Subcutaneous adipose tissue (tissue), 4 donors: ENCODE data around the gene STING1. TPM values are rescaled to one million over a fixed set of nuclear protein-coding genes. Genes with fewer than 3 reads are reported as not detected.

Experiments
- total RNA-seq, 4 donors: library from RNA; depleted of rRNA; stranded (reverse); fragments of >200 nt; gene quantifications; one replicate each; pipeline ENCODE4 v1.1.0, GENCODE V29; 2016
- TF ChIP-seq, protein P1 (sequence below): fragments of 450-650 bp; IDR thresholded peaks from one replicate; pipeline ENCODE4 v1.5.1; 2016; ENCODE audit warnings: low read depth, mild to moderate bottlenecking, control low read depth, antibody characterized with exemption, moderate library complexity

The STING1 gene
- total RNA-seq, 4 donors from 2014 or later, result 17.6 to 42.8 (median 31.8) TPM

DNA sequence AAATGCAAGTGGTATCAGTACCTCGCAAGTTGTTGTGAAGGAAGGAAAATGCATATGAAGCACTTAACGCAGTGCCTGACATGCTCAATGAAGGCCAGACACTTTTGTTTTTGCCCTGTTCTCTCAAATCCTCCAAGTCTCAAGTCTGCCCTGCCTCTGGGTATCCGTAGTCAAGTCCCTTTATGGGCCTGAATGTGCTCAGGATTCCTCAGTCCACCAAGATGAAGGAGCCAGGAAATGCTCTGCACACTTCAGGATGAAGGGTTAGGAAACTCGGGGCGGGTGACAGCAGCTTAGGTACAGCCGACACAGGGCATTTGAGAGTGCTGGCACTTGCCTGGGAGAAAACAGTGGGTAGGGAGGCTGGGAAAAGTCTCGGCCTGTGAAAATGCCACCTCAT is 21.4 kb downstream of the STING1 start:
- TF ChIP-seq, protein P1, sequence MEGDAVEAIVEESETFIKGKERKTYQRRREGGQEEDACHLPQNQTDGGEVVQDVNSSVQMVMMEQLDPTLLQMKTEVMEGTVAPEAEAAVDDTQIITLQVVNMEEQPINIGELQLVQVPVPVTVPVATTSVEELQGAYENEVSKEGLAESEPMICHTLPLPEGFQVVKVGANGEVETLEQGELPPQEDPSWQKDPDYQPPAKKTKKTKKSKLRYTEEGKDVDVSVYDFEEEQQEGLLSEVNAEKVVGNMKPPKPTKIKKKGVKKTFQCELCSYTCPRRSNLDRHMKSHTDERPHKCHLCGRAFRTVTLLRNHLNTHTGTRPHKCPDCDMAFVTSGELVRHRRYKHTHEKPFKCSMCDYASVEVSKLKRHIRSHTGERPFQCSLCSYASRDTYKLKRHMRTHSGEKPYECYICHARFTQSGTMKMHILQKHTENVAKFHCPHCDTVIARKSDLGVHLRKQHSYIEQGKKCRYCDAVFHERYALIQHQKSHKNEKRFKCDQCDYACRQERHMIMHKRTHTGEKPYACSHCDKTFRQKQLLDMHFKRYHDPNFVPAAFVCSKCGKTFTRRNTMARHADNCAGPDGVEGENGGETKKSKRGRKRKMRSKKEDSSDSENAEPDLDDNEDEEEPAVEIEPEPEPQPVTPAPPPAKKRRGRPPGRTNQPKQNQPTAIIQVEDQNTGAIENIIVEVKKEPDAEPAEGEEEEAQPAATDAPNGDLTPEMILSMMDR, result no peak

DNA sequence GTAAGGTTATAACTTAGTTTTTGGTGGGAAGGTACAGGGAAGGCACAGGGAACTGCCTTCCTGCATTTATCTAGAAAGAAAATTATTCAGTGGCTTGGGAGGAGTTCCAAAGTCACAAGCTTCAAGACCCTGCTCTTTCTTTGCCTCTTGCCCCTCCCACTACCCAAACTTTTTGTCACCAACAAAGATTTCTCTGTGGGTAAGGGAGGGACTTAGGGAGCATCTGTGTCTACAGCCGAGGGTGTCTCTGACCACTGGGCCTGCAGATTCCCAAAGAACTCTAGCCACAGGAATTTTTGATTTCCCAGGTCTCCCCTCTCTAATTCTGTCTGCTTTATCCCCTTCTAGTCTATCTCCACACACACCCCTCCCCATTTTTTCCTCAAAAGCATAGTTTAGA is 22.1 kb downstream of the STING1 start:
- TF ChIP-seq, protein P1, result no peak

DNA sequence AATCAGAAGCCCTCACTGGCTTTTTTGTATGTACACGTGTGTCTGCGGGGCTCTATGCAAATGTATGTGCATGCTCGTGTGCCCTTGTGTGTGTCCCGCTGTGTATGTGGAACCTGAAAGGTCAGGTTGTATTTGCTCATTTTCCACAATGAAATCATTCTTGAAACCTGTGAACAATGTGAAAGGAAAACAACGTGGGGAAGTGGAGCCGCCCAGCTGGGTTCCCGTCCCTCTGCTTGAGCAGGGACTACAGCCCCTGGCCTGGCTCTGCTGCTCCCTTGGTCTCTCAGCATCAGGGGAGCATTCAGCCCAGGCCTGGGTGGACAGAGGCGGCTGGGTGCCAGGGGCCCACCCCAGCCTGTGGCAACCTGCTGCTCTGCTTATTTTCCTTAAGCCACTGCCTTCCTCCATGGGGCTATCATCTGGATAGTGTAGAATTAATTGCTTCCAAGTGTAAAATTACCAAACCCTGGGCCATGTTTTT is 23.1 kb downstream of the STING1 start:
- TF ChIP-seq, protein P1, result no peak

DNA sequence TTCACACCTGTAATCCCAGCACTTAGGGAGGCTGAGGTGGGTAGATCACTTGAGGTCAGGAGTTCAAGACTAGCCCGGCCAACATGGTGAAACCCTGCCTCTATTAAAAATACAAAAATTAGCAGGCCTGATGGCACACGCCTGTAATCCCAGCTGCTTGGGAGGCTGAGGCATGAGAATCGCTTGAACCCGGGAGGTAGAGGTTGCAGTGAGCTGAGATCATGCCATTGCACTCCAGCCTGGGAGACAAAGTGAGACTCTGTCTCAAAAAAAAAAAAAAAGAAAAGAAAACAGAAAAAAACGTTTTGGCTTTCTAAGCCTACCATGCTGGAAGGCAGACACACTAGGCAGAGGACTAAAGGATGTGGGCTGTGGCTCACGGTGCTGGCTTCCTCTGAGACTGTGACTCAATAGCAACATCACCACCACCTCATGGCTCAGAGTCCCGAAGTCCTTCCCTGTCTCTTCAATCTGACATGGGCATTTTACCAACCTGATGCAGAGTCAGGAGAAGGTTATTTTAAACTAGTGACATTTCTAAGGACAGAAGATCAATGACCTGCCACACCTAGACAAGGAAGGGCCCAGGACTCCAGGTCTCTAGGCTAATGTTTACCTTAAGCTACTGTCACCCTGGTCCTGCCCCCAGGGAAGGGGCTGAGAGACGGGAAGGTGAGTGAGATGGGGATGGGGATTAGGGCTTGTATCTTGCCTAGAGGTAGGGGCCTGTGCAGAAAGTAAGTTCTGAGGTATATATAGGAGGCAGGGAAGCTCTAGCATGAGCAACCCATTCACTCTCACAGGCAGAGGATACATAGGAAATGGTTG is 23.8 kb downstream of the STING1 start:
- TF ChIP-seq, protein P1, result no peak

DNA sequence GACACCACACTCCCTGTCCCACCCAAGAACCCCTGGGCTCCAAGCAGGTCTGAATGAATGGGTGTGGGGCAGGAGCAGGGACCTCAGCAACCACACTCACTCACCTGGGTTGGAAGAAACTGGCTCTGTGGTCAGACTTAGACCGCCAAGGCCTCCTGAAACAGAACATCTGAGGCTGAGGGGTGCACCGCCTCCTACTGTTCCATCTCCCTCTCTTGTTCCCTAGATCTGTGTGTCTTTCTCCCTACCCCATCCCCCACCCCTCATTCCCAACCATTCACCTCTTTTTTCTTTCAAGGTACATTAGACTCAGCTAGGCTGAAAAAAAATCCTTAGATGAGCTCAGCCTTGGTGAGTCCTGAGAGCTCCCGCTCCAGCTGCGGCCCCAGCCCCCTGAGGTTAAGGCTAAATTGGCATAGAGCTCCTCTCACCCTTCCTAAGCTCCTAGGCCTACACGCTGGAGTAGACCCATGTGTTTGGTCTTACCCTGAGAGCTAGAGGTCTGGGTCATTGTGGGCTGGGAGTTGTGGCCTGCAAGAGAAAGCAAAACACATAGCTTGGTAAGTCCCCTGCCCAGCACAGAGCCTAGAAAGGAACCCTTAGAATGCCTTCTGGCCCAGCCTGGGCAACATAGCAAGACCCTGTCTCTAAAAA is 24.8 kb downstream of the STING1 start:
- TF ChIP-seq, protein P1, result no peak

DNA sequence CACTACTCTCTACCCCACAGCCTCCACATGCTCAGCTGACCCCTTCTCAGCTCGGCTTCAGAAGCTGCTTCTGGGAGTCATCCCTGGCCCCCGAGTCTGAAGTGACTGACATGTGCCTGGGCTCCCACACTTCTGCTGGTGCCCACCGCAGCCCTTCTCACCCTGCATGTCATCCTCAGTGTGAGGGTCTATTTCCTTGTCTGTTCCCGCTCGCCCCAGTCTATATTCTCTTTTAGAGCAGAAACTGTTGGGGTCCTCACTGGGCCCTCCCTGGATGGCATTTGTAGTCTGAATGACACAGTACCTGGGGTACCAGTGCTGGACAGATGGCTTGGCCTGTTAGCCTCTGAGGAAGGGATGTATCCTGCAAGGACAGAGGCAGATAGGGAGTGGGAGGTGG is 25.3 kb downstream of the STING1 start:
- TF ChIP-seq, protein P1, result no peak

DNA sequence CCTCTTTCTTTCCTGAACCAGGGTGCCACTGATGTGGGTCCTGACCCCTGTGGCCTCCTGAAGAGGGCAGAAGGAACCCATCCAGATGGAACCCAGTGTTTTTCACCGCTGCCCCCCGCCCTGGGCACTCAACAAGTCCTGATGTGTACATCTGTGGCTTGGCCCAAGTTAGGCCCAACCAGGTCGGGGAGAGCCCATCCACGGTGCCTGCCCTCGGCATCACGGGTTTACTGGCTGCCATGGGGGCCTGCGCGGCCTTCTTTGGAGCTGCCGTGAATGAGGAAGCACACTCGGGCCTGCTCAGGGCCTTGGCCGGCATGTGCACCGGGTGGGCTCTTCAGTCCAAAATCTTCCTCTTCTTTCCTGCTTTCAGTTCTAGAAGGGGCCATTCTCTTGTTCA is 25.8 kb downstream of the STING1 start:
- TF ChIP-seq, protein P1, result no peak
